Upper lobe of left lung (tissue), 4 donors: ENCODE measurements around the gene CDCA4.

Experiments
- CTCF ChIP-seq, 6 experiments: fragments of 450-650 bp in 4 of 6; fragments of 200-600 bp in 2 of 6; sonication (generic) in 2 of 6; IDR thresholded peaks; one replicate each; pipeline ENCODE4 v1.5.1; 2016 to 2019; ENCODE audit warnings: antibody characterized with exemption in 6 of 6
- EP300 ChIP-seq, 4 donors: sonication (generic); formaldehyde crosslinking; IDR thresholded peaks; one replicate each; pipeline ENCODE4 v1.5.1; 2017; ENCODE audit warnings: antibody characterized with exemption in 4 of 4, control low read depth in 2 of 4
- POLR2AphosphoS5 ChIP-seq, 2 donors: sonication (generic); formaldehyde crosslinking; IDR thresholded peaks; one replicate each; pipeline ENCODE4 v1.5.1; 2017; ENCODE audit warnings: antibody characterized with exemption in 2 of 2

- TF ChIP-seq CTCF (IDR thresholded peaks at IDR 0.05) (no peak), EP300 (IDR thresholded peaks at IDR 0.05) (no peak), POLR2AphosphoS5 (IDR thresholded peaks at IDR 0.05) (no peak)
Observed at GRCh38 chr14:104975481-104976197, 45.2 kb downstream of the CDCA4 start.
